Omental fat pad (tissue), 4 donors: ENCODE data around the gene BMP6. TPM values are rescaled to one million over a fixed set of nuclear protein-coding genes. Genes with fewer than 3 reads are reported as not detected.

ENCODE experiments used
- ATAC-seq: fragments of 150-250 bp; one replicate; pipeline ENCODE4 v1.9.1; 2016; ENCODE audit warnings: mild to moderate bottlenecking, moderate library complexity; ENCODE audit not compliant: low FRiP score
- DNase-seq: peaks from one replicate; pipeline ENCODE4 v3.0.0-alpha.2; 2019; ENCODE audit warnings: low spot score
- total RNA-seq, 4 donors: library from RNA; depleted of rRNA; stranded (reverse); fragments of >200 nt; gene quantifications; one replicate each; pipeline ENCODE4 v1.1.0, GENCODE V29; 2016
- TF ChIP-seq, protein P1 (sequence below), 3 donors: fragments of 450-650 bp; IDR thresholded peaks; one replicate each; pipeline ENCODE4 v1.5.1; 2016 to 2017; ENCODE audit warnings: antibody characterized with exemption in 3 of 3, mild to moderate bottlenecking in 3 of 3, moderate library complexity in 2 of 3

The BMP6 gene
- total RNA-seq, 4 donors from 2014 or later: 4.6 to 72.2 (median 20.7) TPM

GRCh38 chr6:7911345-7911725 is 185.4 kb downstream of the BMP6 start:
- ATAC-seq: no peak
- DNase-seq: no peak

DNA sequence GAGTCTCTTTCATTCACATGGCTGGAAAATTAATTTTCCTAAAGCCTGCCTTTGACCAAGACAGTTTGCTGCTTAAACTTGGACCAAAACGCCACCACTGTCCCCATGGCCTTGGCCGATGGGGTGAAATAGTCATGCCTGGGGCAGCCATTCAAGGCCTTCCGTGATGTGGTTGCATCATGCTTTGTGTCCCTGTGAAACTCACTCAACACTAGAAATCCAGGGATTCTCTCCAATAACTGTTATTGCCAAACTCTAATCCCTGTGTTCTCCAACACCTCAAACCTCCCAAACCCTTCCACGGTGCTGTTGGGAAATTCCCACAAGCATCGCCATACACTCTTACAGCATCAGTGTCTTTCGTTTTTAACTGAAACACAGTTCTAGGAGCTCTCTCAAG is 186.1 kb downstream of the BMP6 start:
- TF ChIP-seq, protein P1, sequence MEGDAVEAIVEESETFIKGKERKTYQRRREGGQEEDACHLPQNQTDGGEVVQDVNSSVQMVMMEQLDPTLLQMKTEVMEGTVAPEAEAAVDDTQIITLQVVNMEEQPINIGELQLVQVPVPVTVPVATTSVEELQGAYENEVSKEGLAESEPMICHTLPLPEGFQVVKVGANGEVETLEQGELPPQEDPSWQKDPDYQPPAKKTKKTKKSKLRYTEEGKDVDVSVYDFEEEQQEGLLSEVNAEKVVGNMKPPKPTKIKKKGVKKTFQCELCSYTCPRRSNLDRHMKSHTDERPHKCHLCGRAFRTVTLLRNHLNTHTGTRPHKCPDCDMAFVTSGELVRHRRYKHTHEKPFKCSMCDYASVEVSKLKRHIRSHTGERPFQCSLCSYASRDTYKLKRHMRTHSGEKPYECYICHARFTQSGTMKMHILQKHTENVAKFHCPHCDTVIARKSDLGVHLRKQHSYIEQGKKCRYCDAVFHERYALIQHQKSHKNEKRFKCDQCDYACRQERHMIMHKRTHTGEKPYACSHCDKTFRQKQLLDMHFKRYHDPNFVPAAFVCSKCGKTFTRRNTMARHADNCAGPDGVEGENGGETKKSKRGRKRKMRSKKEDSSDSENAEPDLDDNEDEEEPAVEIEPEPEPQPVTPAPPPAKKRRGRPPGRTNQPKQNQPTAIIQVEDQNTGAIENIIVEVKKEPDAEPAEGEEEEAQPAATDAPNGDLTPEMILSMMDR (IDR thresholded peaks at IDR 0.05): no peak
- ATAC-seq: no peak
- DNase-seq: no peak

More at GRCh38 chr6:7911345-7911725, 185.4 kb downstream of the BMP6 start:
- TF ChIP-seq, protein P1 (IDR thresholded peaks at IDR 0.05): no peak

DNA sequence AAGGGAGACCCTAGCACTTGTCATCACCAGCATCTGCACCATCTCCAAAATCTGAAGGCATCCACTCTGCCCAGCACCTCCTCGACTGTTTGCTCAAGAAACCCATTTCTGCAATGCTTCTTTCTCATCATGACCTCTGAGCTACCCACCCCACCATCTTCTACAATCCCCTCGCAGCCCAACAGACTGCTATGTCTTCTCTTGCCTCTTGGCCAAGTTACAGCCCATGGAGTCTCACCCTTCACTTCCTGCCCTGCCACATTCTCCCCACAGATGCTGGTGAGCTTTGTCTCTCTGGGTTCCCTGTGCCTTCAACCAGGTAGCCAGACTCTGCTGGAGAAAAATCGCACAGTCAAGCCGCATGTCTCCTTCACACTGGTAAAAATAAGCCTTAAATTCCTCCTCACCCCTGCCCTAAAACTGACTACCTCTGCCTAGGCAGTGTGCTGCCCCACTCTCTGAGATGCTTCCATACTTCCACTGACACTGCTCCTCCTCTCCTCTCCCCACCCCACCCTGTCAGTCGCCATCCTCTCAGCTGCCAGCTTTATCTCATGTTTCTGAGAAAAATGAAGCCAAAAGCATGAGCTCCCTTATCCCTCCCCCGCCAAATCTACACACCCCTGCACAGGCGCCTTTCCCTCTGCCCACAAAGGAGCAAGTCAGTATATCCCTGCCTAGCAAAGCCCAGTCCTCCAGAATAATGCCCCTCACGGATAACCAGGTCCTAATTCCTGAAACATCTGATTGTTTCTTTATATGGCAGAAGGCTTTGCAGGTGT is 187.0 kb downstream of the BMP6 start:
- TF ChIP-seq, protein P1 (IDR thresholded peaks at IDR 0.05): no peak
- ATAC-seq (no peak), DNase-seq (no peak)

- TF ChIP-seq, protein P1 (IDR thresholded peaks at IDR 0.05): no peak
- ATAC-seq: no peak
- no peak for DNase-seq
These were observed 188.4 kb downstream of the BMP6 start for GRCh38 chr6:7914311-7914710.

DNA sequence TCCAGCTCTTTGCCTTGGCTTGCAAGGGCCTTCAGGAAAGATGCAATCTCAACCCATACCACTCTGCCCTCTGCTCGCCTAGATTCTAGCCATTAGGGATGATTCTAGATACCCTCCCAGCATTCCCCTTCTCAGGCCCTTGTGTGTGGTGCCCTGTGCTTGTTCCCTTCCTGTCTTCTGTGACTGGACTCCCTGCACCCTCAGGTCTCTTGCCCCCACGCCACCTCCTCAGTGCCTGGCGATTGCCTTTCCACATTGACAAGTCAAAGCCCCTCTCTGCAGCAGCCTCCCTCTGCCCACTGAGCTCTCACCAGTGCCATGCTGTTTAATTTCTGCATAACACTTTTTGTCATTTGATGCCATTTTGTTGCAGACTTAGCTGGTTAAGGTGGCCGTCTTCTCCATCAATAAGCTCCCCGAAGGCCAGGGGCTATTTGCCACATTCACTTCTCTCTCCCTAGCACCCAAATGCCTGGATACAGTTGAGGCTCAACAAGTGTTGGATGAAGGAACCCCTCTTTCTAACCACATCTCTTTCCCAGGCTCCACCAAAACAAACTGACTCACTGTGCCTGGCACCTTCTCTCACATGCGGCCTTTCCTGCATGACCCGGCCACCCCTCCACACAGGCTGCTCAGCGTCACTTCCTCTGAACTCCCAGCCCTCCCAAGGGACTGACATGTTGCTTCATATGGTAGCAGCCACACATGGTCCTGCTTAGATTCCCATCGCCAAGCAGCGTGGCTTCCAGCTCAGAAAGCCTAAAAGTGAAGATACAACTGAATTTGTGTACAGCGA is 189.3 kb downstream of the BMP6 start:
- TF ChIP-seq, protein P1 (IDR thresholded peaks at IDR 0.05): no peak
- DNase-seq (no peak), ATAC-seq (no peak)

DNA sequence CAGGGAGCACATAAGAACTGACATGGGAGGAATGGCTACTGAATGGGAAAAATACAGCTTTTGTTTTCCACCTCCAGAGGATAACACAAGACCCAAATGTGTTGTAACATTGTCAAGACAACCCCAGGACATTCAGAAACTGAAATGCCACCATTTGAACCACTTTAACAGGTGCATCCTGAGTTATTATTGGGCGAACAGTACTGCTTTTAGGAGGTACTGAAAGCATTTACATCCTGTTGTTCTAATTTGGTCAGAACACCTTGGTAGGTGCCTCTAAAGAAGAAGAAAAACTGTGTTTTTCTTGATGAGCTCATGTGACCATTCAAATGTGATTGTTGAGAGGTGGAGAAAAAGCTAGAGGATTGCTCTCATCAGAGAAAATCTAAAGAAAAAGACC is 191.1 kb downstream of the BMP6 start:
- no peak for ATAC-seq
- no peak for DNase-seq
- TF ChIP-seq, protein P1 (IDR thresholded peaks at IDR 0.05): no peak
